Keratinocyte (primary cell): ENCODE measurements around the gene MYRIP.

Experiments used
- CTCF ChIP-seq, 3 experiments: IDR thresholded peaks in 1 of 3; conservative IDR thresholded peaks in 1 of 3; optimal IDR thresholded peaks in 1 of 3; 2 replicates in 2 of 3; 3 replicates in 1 of 3; pipeline versions ENCODE3 to v1.5.1; 2011; ENCODE audit warnings: low read length in 3 of 3, mild to moderate bottlenecking in 3 of 3, moderate library complexity in 2 of 3, control low read depth in 1 of 3, inconsistent platforms in 1 of 3; ENCODE audit not compliant: insufficient read depth in 2 of 3; ENCODE audit errors: extremely low read depth in 1 of 3
- EZH2 ChIP-seq: IDR thresholded peaks from one replicate; pipeline ENCODE4 v1.6.1; 2012; ENCODE audit warnings: inconsistent platforms, mild to moderate bottlenecking, low read length, moderate library complexity

GRCh38 chr3:40242638-40243037, 433.2 kb downstream of the MYRIP start:
- TF ChIP-seq CTCF (optimal IDR thresholded peaks at IDR 0.05 in 1 of 3, IDR thresholded peaks at IDR 0.05 in 1 of 3, conservative IDR thresholded peaks at IDR 0.05 in 1 of 3; ENCODE audit: extremely low read depth in 1 of 3, insufficient read depth in 2 of 3, low read length in 3 of 3) (no peak), EZH2 (no peak)
